Gastrocnemius medialis (tissue), 4 donors: ENCODE results near the gene COQ8A.

ENCODE experiments used
- POLR2A ChIP-seq, 2 donors: fragments of 450-650 bp; IDR thresholded peaks; one replicate each; pipeline ENCODE4 v1.6.1; 2017; ENCODE audit warnings: antibody characterized with exemption in 2 of 2, mild to moderate bottlenecking in 2 of 2, moderate library complexity in 2 of 2
- TF ChIP-seq, protein P1 (sequence below), 5 experiments: fragments of 450-650 bp in 3 of 5; fragments of 200-600 bp in 2 of 5; sonication (generic) in 2 of 5; IDR thresholded peaks in 4 of 5; conservative IDR thresholded peaks in 1 of 5; 1 replicate in 4 of 5; 2 replicates in 1 of 5; pipeline ENCODE4 v1.5.1; 2016 to 2019; ENCODE audit warnings: antibody characterized with exemption in 5 of 5, mild to moderate bottlenecking in 3 of 5, moderate library complexity in 3 of 5

DNA sequence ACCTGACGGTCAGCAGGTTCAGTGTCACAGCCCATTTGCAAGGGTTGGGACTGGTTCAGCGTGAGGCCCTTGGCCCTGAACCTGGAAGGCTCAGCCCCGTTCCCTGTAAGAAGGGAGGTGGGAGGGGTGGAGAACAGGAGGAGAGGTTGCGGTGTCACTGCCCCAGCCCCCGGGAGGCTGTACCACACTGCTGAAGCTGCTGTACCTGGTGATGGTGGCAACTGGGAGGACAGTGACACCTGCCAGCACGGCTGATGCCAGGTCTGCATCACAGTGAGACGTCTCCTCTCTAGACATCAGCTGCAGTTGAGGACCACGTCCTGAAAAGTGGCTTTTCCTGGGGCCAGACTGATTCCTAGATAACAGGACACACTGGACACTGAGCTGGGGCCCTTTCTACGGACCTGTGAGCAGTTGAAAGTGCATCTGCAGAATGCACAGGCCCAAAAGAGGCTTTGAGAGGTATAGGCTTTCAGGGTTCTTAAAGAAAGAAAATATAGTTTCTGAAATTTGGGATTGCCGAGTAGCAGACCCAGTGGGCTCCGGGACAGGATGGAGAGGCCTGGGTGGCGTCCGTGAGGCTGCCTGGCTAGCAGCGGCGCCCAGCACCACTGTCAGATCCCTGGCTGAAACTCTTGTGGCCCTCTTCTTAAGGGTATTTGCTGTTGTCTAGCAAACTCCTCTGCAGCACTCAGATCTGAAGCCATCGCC, 47.7 kb downstream of the COQ8A start:
- TF ChIP-seq, protein P1, sequence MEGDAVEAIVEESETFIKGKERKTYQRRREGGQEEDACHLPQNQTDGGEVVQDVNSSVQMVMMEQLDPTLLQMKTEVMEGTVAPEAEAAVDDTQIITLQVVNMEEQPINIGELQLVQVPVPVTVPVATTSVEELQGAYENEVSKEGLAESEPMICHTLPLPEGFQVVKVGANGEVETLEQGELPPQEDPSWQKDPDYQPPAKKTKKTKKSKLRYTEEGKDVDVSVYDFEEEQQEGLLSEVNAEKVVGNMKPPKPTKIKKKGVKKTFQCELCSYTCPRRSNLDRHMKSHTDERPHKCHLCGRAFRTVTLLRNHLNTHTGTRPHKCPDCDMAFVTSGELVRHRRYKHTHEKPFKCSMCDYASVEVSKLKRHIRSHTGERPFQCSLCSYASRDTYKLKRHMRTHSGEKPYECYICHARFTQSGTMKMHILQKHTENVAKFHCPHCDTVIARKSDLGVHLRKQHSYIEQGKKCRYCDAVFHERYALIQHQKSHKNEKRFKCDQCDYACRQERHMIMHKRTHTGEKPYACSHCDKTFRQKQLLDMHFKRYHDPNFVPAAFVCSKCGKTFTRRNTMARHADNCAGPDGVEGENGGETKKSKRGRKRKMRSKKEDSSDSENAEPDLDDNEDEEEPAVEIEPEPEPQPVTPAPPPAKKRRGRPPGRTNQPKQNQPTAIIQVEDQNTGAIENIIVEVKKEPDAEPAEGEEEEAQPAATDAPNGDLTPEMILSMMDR (IDR thresholded peaks at IDR 0.05 in 4 of 5, conservative IDR thresholded peaks at IDR 0.05 in 1 of 5): no peak
- no peak for TF ChIP-seq POLR2A (IDR thresholded peaks at IDR 0.05)
